ENCODE results near the gene CRYBB1.

Gene CRYBB1

DNA sequence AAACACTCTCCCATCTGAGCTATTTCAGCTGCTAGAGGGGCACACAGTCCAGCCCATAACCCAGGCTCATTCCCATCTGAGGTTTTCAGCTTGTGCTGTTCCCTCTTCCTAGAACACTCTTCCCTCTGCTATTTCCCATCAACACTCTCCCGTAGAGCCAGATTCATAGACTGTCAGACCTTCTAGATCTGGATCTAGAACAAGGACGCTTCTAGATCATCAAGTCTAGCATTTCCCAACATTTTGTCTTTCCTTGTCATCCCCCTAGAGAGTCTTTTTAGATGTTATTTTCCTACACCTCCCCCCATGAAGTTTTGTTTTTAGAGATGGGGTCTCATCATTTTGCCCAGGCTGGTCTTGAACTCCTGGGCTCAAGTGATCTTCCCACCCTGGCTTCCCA is 17.3 kb upstream of the CRYBB1 start:
- H3K4me3 ChIP-seq (ENCODE audit: low read length) = no peak overlapping the region
- no peak for DNase-seq (ENCODE audit: low read depth)
- TF ChIP-seq, protein P1, sequence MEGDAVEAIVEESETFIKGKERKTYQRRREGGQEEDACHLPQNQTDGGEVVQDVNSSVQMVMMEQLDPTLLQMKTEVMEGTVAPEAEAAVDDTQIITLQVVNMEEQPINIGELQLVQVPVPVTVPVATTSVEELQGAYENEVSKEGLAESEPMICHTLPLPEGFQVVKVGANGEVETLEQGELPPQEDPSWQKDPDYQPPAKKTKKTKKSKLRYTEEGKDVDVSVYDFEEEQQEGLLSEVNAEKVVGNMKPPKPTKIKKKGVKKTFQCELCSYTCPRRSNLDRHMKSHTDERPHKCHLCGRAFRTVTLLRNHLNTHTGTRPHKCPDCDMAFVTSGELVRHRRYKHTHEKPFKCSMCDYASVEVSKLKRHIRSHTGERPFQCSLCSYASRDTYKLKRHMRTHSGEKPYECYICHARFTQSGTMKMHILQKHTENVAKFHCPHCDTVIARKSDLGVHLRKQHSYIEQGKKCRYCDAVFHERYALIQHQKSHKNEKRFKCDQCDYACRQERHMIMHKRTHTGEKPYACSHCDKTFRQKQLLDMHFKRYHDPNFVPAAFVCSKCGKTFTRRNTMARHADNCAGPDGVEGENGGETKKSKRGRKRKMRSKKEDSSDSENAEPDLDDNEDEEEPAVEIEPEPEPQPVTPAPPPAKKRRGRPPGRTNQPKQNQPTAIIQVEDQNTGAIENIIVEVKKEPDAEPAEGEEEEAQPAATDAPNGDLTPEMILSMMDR (IDR thresholded peaks at IDR 0.05; ENCODE audit: insufficient read depth, low read depth, low read length, missing control alignments) = no peak

DNA sequence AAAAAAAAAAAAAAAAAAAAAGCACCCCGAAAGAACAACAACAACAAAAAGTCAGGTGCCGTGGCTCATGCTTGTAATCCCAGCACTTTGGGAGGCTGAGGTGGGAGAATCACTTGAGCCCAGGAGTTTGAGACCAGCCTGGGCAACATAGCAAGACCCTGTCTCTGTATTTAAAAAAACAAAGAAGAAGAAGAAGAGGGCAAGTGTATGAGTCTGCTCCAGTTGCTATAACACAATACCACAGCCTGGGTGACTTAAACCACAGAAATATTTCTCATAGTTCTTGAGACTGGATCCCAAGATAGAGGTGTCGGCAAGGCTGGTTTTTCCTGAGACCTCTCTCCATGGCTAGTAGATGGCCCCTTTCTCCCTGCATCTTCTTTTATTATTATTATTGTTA is 16.4 kb upstream of the CRYBB1 start:
- H3K4me3 ChIP-seq (ENCODE audit: low read length) = no peak overlapping the region
- TF ChIP-seq, protein P1 (IDR thresholded peaks at IDR 0.05; ENCODE audit: insufficient read depth, low read depth, low read length, missing control alignments) = no peak
- DNase-seq (ENCODE audit: low read depth) = no peak

DNA sequence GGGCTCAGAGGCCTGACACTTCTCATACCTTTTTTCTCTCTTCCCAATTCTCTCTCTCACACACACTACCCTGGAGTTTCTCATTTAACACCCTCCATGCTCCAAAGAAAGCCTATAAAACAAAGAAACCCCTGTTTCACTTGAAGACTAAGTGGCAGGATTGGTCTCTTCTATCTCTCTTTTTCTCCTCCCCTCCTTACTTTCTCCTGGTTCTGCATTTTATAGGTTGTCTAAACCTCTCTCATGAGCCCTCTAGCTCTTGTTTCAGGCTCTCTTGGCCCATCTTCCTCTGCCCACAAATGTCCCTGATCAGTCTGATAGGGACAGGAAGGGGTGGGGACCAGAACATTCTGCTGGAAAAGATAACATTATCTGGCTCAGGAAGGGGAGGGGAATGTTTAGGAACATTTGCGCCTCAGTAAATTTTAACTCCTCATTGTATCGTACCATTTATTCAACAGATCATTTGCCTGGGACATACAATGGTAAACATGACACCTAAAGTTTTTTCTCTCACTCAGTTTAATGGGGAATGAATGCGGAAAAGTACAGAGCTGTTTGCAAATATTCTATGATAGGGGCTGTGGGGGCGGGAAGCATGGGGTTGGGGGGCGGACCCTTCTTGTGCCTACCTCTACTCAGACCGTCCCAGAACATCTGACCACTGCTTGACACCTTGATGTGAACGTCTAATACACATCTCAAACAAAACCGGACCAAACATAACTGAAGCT is 14.8 kb upstream of the CRYBB1 start:
- no peak for DNase-seq (ENCODE audit: low read depth)
- TF ChIP-seq, protein P1 (IDR thresholded peaks at IDR 0.05; ENCODE audit: insufficient read depth, low read depth, low read length, missing control alignments) = no peak
- H3K4me3 ChIP-seq (ENCODE audit: low read length) = no peak overlapping the region

DNA sequence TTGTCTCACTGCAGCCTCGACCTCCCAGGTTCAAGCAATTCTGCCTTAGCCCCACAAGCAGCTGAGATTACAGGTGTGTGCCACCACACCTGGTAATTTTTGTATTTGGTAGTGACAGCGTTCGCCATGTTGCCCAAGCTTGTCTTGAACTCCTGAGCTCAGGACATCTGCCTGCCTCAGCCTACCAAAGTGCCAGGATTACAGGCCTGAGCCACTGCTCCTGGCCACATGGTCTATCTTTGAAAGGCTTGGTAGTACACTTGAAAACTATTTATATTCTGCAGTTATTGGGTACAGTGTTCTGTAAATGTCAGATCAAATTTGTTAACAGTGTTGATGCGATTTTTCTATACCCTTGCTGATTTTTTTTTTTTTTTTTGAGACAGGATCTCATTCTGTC is 13.5 kb upstream of the CRYBB1 start:
- no peak for DNase-seq (ENCODE audit: low read depth)
- no peak overlapping the region for H3K4me3 ChIP-seq (ENCODE audit: low read length)
- TF ChIP-seq, protein P1 (IDR thresholded peaks at IDR 0.05; ENCODE audit: insufficient read depth, low read depth, low read length, missing control alignments) = no peak

DNA sequence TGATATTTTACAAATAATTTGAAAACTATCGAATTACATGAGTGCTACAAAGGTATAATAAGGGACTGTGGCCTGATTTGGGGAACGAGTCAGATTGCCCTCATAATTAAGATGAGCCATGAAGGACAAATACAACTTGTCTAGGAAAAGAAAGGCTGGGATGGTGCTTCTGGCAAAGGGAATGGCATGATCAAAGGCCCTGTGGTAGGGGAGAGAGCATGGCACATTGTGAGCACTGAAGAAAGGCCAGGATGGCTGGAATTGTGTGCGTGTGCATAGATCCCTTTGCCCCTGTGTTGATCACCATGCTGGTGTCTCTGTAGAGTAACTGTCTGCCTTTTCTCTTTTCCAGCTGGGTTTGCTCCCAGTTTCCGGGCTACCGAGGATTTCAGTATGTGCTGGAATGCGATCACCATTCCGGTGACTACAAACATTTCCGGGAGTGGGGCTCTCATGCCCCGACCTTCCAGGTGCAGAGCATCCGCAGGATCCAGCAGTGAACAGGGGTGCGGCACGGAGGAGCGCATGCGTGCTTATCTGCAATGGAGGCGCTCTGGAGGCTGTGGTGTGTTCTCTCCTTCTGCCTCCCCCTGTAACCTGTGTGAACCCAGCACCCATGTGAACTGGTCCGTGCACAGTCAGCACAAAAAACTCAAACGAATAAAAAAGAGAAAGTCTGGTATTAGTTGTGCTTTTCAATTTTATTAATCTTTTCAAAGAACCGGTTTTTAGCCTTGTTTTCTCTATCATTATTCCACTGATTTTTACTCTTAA is 12.3 kb upstream of the CRYBB1 start:
- no peak for DNase-seq (ENCODE audit: low read depth)
- TF ChIP-seq, protein P1 (IDR thresholded peaks at IDR 0.05; ENCODE audit: insufficient read depth, low read depth, low read length, missing control alignments) = no peak
- H3K4me3 ChIP-seq (ENCODE audit: low read length) = no peak overlapping the region

DNA sequence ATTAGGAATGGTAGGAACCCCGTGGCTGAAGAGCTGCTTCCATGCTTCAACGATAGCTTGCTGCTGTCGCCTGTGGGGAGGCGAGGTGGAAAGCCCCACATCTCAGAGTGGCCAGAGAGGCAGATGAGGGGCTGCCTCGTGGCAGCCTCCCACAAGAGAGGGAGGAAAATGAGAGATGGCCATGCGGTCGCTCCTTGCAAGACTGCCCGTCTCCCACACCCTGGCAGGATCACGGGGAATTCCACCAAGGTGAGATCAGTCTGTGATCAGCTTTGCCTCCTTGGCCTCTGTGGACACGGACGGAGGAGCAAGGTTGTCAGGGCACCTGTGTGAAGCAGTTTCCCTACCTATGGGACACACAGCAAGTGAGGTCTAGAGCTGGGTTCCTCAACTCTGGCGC is 7.0 kb upstream of the CRYBB1 start:
- no peak overlapping the region for H3K4me3 ChIP-seq (ENCODE audit: low read length)
- DNase-seq (ENCODE audit: low read depth) = no peak
- TF ChIP-seq, protein P1 (IDR thresholded peaks at IDR 0.05; ENCODE audit: insufficient read depth, low read depth, low read length, missing control alignments) = no peak

Data from epithelial cell of esophagus (primary cell).